SK-N-SH (cell line): ENCODE measurements around the gene ROR2.

Experiments
- CTCF ChIP-seq: fragments of 200-600 bp; sonication (generic); IDR thresholded peaks from 2 replicates; pipeline ENCODE4 v1.6.1; 2017; ENCODE audit warnings: antibody characterized with exemption, mild to moderate bottlenecking, moderate library complexity
- EP300 ChIP-seq, 2 experiments: IDR thresholded peaks; 2 replicates each; pipeline versions ENCODE4 v1.4.0 to v1.6.1; 2012; ENCODE audit warnings: borderline replicate concordance in 1 of 2, low read depth in 1 of 2, low read length in 1 of 2
- EZH2phosphoT487 ChIP-seq: fragments of 200-600 bp; sonication (generic); IDR thresholded peaks from 2 replicates; pipeline ENCODE4 v1.6.1; 2017; ENCODE audit warnings: low read depth, mixed run types, mild to moderate bottlenecking, antibody characterized with exemption, moderate library complexity, borderline replicate concordance
- MXI1 ChIP-seq: IDR thresholded peaks from 2 replicates; pipeline ENCODE4 v1.6.1; 2012; ENCODE audit warnings: mild to moderate bottlenecking, low read depth, low read length, improper control_type of control experiment
- PBX3 ChIP-seq: IDR thresholded peaks from 2 replicates; pipeline ENCODE4; 2012
- POLR2AphosphoS5 ChIP-seq: IDR thresholded peaks from 2 replicates; pipeline ENCODE4 v1.6.1; 2012; ENCODE audit warnings: low read depth, low read length
- RAD21 ChIP-seq: IDR thresholded peaks from 2 replicates; pipeline ENCODE4 v1.6.1; 2012; ENCODE audit warnings: mild to moderate bottlenecking, low read length
- SMC3 ChIP-seq: IDR thresholded peaks from 2 replicates; pipeline ENCODE4 v1.6.1; 2012; ENCODE audit warnings: low read depth, low read length, improper control_type of control experiment
- TAF1 ChIP-seq: IDR thresholded peaks from 2 replicates; pipeline ENCODE4 v1.6.1; 2012; ENCODE audit warnings: low read depth, mild to moderate bottlenecking, low read length, moderate library complexity, borderline replicate concordance
- TCF12 ChIP-seq: IDR thresholded peaks from 2 replicates; pipeline ENCODE4 v1.4.0; 2012
- USF1 ChIP-seq: IDR thresholded peaks from 2 replicates; pipeline ENCODE4 v1.4.0; 2012; ENCODE audit warnings: low read depth, borderline replicate concordance
- TF ChIP-seq, protein P1 (sequence below): IDR thresholded peaks from 2 replicates; pipeline ENCODE4 v1.4.0; 2012; ENCODE audit warnings: low read depth

- TF ChIP-seq CTCF, result no peak
- no peak for TF ChIP-seq POLR2AphosphoS5
- TF ChIP-seq EP300 (IDR thresholded peaks at IDR 0.05; ENCODE audit: borderline replicate concordance in 1 of 2, low read depth in 1 of 2, low read length in 1 of 2), result no peak
- TF ChIP-seq RAD21, result no peak
- TF ChIP-seq MXI1, result no peak
- TF ChIP-seq TCF12, result no peak
- TF ChIP-seq, protein P1, sequence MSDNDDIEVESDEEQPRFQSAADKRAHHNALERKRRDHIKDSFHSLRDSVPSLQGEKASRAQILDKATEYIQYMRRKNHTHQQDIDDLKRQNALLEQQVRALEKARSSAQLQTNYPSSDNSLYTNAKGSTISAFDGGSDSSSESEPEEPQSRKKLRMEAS, result no peak
- TF ChIP-seq PBX3, result no peak
- TF ChIP-seq SMC3, result no peak
- TF ChIP-seq TAF1, result no peak
- no peak for TF ChIP-seq EZH2phosphoT487
- TF ChIP-seq USF1, result no peak
These were observed 167.3 kb downstream of the ROR2 start for GRCh38 chr9:91782708-91783214.
